Measurements from ENCODE around the gene NSA2.
A peak's percentile ranks its signal among the peaks of the same experiment; 100 is the strongest.
"Not testable (repeated sequence)": the region's sequence is repeated elsewhere in the genome, so short reads cannot be mapped to it uniquely, and the experiment has no call there.

The NSA2 gene

GRCh38 chr5:74766849-74767578 is at the start of gene NSA2, which contains the start of gene GFM2:
NSA2 (plus strand) TSS chr5:74767249; CDS start chr5:74767361, 112 bp downstream.
GFM2 (minus strand) TSS chr5:74767117; CDS start chr5:74763742, 3,375 bp downstream.
- peak; percentile 75 to 92 for DNase-seq

GRCh38 chr5:74717596-74717995 is 49.5 kb upstream of the NSA2 start:
- DNase-seq: no peak

- DNase-seq: no peak
Observed at GRCh38 chr5:74722271-74722670, 44.8 kb upstream of the NSA2 start.

GRCh38 chr5:74725331-74725730 is 41.7 kb upstream of the NSA2 start:
- DNase-seq: no peak

GRCh38 chr5:74736759-74737158 is 30.3 kb upstream of the NSA2 start:
- no peak for DNase-seq

- DNase-seq: no peak
Observed at GRCh38 chr5:74738406-74738805, 28.6 kb upstream of the NSA2 start.

GRCh38 chr5:74748742-74749141 is 18.3 kb upstream of the NSA2 start:
- DNase-seq: not testable (repeated sequence)

GRCh38 chr5:74761241-74761640 is 5.8 kb upstream of the NSA2 start:
- no peak for DNase-seq

- DNase-seq: no peak
Observed at GRCh38 chr5:74762599-74762998, 4.5 kb upstream of the NSA2 start.

GRCh38 chr5:74763504-74763903 is 3.5 kb upstream of the NSA2 start:
- no peak for DNase-seq

GRCh38 chr5:74765201-74765600 is 1.8 kb upstream of the NSA2 start:
- DNase-seq: no peak

- no peak for DNase-seq
Observed at GRCh38 chr5:74765929-74766328, 1.1 kb upstream of the NSA2 start.

GRCh38 chr5:74766418-74766848 is 616 bp upstream of the NSA2 start:
- peak; percentile 31 to 38 for DNase-seq

- DNase-seq: peak in 1 of 2 experiments; percentile 45
Observed at GRCh38 chr5:74767579-74767913, 497 bp downstream of the NSA2 start.

- no peak for DNase-seq
Observed at GRCh38 chr5:74772359-74772758, 5.3 kb downstream of the NSA2 start.

- DNase-seq: no peak
Observed at GRCh38 chr5:74778609-74779008, 11.6 kb downstream of the NSA2 start.

GRCh38 chr5:74786851-74787250 is 19.8 kb downstream of the NSA2 start:
- no peak for DNase-seq

- DNase-seq: no peak
Observed at GRCh38 chr5:74787424-74787823, 20.4 kb downstream of the NSA2 start.

- DNase-seq: not testable (repeated sequence)
Observed at GRCh38 chr5:74791669-74792068, 24.6 kb downstream of the NSA2 start.

GRCh38 chr5:74798977-74799911 is 32.2 kb downstream of the NSA2 start:
- DNase-seq: no peak

GRCh38 chr5:74801197-74801596 is 34.1 kb downstream of the NSA2 start:
- DNase-seq: no peak

- DNase-seq: no peak
Observed at GRCh38 chr5:74801941-74802340, 34.9 kb downstream of the NSA2 start.

- DNase-seq: no peak
Observed at GRCh38 chr5:74810915-74811314, 43.9 kb downstream of the NSA2 start.

GRCh38 chr5:74816875-74817274 is 49.8 kb downstream of the NSA2 start:
- no peak for DNase-seq

Measured in NCI-H526 (cell line).